Adrenal gland (tissue), 12 donors: ENCODE data around the gene ASPG. TPM values are rescaled to one million over a fixed set of nuclear protein-coding genes. Genes with fewer than 3 reads are reported as not detected.

Experiments used
- DNase-seq, 7 donors: peaks; one replicate each; pipeline ENCODE4 v3.0.0-alpha.2; 2019 to 2020
- H3K27ac ChIP-seq, 5 donors: fragments of 200-600 bp; sonication (generic) in 4 of 5; 1 replicate in 3 of 5; 2 replicates in 2 of 5; pipeline versions ENCODE4 v1.5.1 to v1.8.0; 2016 to 2020; ENCODE audit warnings: mild to moderate bottlenecking in 1 of 5
- H3K27me3 ChIP-seq: fragments of 200-600 bp; 2 replicates; pipeline ENCODE4 v1.8.0; 2021
- H3K36me3 ChIP-seq, 2 donors: fragments of 200-600 bp; replicated peaks in 1 of 2; 1 replicate in 1 of 2; 2 replicates in 1 of 2; pipeline versions ENCODE4 v1.5.1 to v1.8.0; 2018 to 2022
- H3K4me1 ChIP-seq, 2 donors: fragments of 200-600 bp; replicated peaks in 1 of 2; 1 replicate in 1 of 2; 2 replicates in 1 of 2; pipeline versions ENCODE4 v1.5.1 to v1.8.0; 2018 to 2021
- H3K4me3 ChIP-seq, 4 donors: fragments of 200-600 bp; sonication (generic) in 3 of 4; one replicate each; pipeline ENCODE4 v1.5.1; 2016 to 2018
- H3K9me3 ChIP-seq, 3 donors: fragments of 200-600 bp; sonication (generic) in 1 of 3; replicated peaks in 1 of 3; 1 replicate in 2 of 3; 2 replicates in 1 of 3; pipeline versions ENCODE4 v1.5.1 to v1.8.0; 2016 to 2021
- POLR2A ChIP-seq, 2 donors: fragments of 450-650 bp; IDR thresholded peaks; one replicate each; pipeline ENCODE4 v1.6.1; 2017; ENCODE audit warnings: antibody characterized with exemption in 2 of 2, mild to moderate bottlenecking in 2 of 2, moderate library complexity in 1 of 2
- WGBS, 4 donors: extraction: QIAGEN DNeasy Blood & Tissue Kit in 2 of 4; methylation state at CpG; one replicate each; pipeline versions ENCODE4 v1.1.5 to v1.1.7; 2013 to 2017; 5-methylcytosine and 5-hydroxymethylcytosine counted together
- intact Hi-C, 2 donors: fragments of 100-400 bp; cut with DNase I; formaldehyde crosslinking; loops; one replicate each; pipeline versions ENCODE4 v1.14.1 to v1.15.0; 2022 to 2023
- polyA plus RNA-seq, 3 donors: library from polyadenylated mRNA; stranded (reverse); fragments of 200-250 nt in 2 of 3; fragments of 350-450 nt in 1 of 3; fragmentation: Illumina TruSeq in 1 of 3; extraction: RNeasy Lipid Tissue Mini Kit (QIAGEN cat#74804) in 1 of 3; gene quantifications; one replicate each; pipeline ENCODE4 v1.2.3, GENCODE V29; 2013 to 2014
- total RNA-seq, 9 donors: library from RNA; depleted of rRNA in 4 of 9; stranded (reverse); fragments of >200 nt in 4 of 9; fragments of 120-200 nt in 1 of 9; fragmentation: NEBNext Ultra II Directional in 1 of 9; extraction: Animal tissue kit (Norgen Biotek cat#: 25700) in 1 of 9; gene quantifications; one replicate each; pipeline versions ENCODE4 v1.1.0 to v1.2.4, GENCODE V29; 2013 to 2023
- TF ChIP-seq, protein P1 (sequence below), 6 experiments: fragments of 450-650 bp in 4 of 6; fragments of 200-600 bp in 2 of 6; sonication (generic) in 1 of 6; IDR thresholded peaks; 1 replicate in 5 of 6; 2 replicates in 1 of 6; pipeline versions ENCODE4 v1.5.1 to v1.8.0; 2016 to 2021; ENCODE audit warnings: antibody characterized with exemption in 6 of 6, mild to moderate bottlenecking in 2 of 6, moderate library complexity in 1 of 6
- donor health status: healthy with polysubstance abuse.
- donor health status: Bipolar disorder and iron deficiency.
- donor health status: DM: yes; HTN: yes; CAD: no.
- donor health status: DM: no; HTN: no; CAD: no.
- donor health status: DM: no; HTN: no; CAD: no.
- donor health status: DM: yes; HTN: yes; CAD: no.

The ASPG gene
- total and polyA plus RNA-seq, 12 donors = 0.07 to 9.1 (median 3.3) TPM

DNA sequence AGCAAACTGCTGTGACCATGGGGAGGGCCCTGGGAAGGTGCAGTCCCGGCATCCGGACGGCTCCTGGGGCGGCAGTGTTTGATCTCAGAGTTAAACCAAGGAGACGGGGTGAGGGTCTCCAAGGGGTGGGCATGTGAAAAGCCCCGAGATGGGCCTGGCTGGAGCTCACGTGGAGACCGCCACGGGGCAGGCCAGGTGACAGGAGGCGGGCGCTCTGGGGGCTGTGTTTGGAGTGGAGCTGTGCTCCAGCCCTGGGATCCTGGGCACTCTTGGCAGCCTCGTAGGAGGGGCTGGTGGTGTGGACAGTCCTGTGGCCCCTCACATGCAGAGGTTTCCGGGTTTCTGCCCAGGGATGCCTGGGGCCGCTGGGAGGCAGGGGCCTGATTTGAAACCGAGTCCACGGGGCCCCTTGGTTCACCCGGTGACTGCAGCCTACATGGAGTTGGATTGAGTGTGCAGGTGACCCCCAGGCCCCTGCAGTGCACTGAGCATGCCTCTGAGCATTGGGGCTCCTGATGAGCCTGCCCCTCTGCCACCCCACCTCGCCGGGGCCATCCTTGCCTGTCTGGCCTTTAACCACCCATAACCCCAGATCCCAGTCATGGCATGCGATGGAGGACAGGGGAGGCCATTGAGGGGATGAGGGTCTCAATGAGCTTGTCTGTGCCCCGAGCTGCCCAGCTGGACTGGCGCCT, 61.3 kb downstream of the ASPG start:
- intact Hi-C loops = no loop called here
- Histone ChIP-seq H3K4me1 (peaks cover 0 to 20% of the 10 kb centered on the region in 2 donors), H3K9me3 (no peaks in the 10 kb centered on the region), H3K36me3 (no peaks in the 10 kb centered on the region), H3K27ac (peak overlapping the region in 1 of 5 donors; percentile 34), H3K4me3 (no peak overlapping the region), H3K27me3 (no peaks in the 10 kb centered on the region)
- TF ChIP-seq, protein P1, sequence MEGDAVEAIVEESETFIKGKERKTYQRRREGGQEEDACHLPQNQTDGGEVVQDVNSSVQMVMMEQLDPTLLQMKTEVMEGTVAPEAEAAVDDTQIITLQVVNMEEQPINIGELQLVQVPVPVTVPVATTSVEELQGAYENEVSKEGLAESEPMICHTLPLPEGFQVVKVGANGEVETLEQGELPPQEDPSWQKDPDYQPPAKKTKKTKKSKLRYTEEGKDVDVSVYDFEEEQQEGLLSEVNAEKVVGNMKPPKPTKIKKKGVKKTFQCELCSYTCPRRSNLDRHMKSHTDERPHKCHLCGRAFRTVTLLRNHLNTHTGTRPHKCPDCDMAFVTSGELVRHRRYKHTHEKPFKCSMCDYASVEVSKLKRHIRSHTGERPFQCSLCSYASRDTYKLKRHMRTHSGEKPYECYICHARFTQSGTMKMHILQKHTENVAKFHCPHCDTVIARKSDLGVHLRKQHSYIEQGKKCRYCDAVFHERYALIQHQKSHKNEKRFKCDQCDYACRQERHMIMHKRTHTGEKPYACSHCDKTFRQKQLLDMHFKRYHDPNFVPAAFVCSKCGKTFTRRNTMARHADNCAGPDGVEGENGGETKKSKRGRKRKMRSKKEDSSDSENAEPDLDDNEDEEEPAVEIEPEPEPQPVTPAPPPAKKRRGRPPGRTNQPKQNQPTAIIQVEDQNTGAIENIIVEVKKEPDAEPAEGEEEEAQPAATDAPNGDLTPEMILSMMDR (IDR thresholded peaks at IDR 0.05) = no peak
- no peak for TF ChIP-seq POLR2A (IDR thresholded peaks at IDR 0.05)
- peak in 2 of 7 donors; percentile 4 to 7 for DNase-seq
- 82 to 90% (median 82%) methylated on average over 10 to 22 of the region's 22 CpGs for WGBS, 4 donors

DNA sequence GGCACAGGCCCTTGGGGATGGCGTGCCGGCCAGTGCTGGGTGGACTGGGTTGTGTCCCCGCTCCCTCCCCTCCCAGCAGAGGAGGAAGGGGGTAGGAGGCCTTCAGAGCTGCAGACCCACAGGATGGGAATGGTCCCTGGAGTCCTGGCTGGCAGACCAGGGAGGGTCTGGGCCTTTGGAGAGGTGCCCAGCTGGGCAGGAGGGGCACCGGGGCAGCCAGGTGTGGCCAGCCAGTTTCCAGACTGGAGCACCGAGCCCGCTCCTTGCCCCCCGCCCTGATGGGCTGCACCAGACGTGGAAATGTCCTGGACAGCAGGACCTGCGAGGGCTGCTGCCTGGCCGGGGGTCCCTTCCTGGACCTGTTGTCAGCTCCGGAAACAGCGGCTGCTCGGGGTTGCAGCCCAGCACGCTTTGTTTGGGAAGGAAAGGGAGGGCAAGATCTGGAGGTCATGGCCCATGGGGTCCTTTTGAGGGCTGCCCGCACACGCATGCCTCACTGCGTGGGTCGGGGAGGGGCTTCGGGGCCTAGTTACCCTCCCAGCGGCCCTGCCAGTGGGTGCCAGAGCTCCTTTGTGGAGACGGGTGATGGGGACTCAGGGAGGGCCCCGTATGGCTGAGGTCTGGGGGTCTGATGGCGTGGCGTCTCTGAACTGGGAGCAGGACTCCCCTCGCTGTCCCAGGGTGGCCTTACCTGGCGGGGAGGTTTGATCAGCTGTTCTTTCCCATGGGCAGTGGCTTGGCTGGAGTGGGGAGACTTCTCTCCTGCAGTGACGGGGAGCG, 62.0 kb downstream of the ASPG start:
- 71 to 82% (median 79%) methylated on average over 9 to 28 of the region's 28 CpGs for WGBS, 4 donors
- peak overlapping the region in 2 of 5 donors; percentile 34 to 47 for H3K27ac ChIP-seq

DNA sequence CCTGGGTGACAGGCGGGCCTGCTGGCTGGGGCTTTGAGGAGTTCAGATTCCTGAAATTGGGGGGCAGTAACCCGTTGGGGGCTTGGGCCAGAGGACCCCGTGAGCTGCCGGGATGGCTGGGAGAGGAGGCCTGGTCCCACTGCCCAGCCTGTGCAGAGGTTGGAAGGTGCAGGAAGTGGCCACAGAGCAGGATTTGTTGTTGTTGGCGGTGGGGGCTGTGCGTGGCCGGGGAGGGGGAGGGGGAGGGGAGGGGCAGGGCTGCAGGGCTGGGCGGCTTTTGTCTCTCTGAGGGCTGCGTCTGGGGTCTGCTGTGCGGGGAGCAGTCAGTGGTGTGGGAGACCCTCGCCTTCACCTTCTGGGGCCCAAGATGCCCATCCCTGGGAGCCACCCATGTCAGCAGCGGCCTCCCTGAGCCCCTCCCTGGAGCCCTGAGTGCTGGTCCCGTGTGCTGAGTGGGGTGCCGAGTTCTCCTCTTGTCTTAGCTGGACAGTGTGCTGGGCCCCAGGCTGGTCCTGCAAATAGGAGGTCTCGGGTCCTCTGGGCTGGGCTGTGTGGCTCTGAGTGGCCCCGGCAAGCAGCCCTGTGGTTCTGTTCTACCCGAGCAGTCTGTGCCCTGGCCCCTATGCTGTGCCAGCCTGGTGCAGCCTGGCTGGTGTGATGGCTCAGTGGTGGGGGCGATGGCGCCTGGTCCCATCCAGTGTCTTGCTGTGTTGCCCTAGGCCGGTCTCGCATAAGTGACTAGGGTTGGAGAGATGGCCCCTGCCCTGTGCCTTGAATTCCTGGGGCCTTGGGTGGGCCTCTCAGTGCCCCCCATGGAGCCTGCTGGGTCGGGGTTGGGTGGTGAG, 63.2 kb downstream of the ASPG start:
- peaks cover 0 to 20% of the 10 kb centered on the region in 2 donors for H3K4me1 ChIP-seq
- TF ChIP-seq POLR2A (IDR thresholded peaks at IDR 0.05) = no peak
- TF ChIP-seq, protein P1 (IDR thresholded peaks at IDR 0.05) = no peak
- H3K4me3 ChIP-seq = no peak overlapping the region
- H3K36me3 ChIP-seq = no peaks in the 10 kb centered on the region
- H3K9me3 ChIP-seq = no peaks in the 10 kb centered on the region
- intact Hi-C loops = no loop called here
- H3K27me3 ChIP-seq = no peaks in the 10 kb centered on the region
- H3K27ac ChIP-seq = peak overlapping the region in 2 of 5 donors; percentile 70 to 72
- WGBS, 4 donors = 65 to 74% (median 71%) methylated on average over 7 to 22 of the region's 22 CpGs
- DNase-seq = no peak

More for the DNA sequence above, 62.0 kb downstream of the ASPG start:
- Histone ChIP-seq H3K27me3 (no peaks in the 10 kb centered on the region), H3K4me1 (peaks cover 0 to 20% of the 10 kb centered on the region in 2 donors), H3K9me3 (no peaks in the 10 kb centered on the region), H3K36me3 (no peaks in the 10 kb centered on the region), H3K4me3 (no peak overlapping the region)
- DNase-seq = no peak
- TF ChIP-seq, protein P1 (IDR thresholded peaks at IDR 0.05) = no peak
- TF ChIP-seq POLR2A (IDR thresholded peaks at IDR 0.05) = no peak
- intact Hi-C loops = no loop called here

DNA sequence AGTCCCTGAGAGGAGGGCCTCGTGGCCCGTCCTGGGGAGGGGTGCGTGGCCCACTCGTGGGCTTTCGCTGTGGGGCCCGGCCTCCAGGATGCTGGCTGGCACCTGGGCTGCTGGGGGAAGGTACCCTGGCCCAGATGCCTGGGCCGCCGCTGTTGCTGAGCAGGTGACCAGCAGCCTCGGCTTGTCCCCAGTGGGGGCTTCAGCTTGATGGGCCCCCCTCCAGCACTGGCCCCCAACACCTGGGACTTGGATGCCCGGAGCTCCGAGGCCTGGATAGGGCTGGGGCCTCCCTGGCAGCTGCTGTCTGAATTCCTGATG, 63.7 kb downstream of the ASPG start:
- Histone ChIP-seq H3K9me3 (no peaks in the 10 kb centered on the region), H3K27me3 (no peaks in the 10 kb centered on the region), H3K27ac (peak overlapping the region in 2 of 5 donors; percentile 70 to 72), H3K4me3 (no peak overlapping the region), H3K36me3 (no peaks in the 10 kb centered on the region), H3K4me1 (peaks cover 0 to 20% of the 10 kb centered on the region in 2 donors)
- DNase-seq = no peak
- TF ChIP-seq, protein P1 (IDR thresholded peaks at IDR 0.05) = no peak
- TF ChIP-seq POLR2A (IDR thresholded peaks at IDR 0.05) = no peak
- 82 to 89% (median 84%) methylated on average over 2 to 11 of the region's 11 CpGs for WGBS, 4 donors
- intact Hi-C loops = no loop called here
